GM12878 (cell line): ENCODE data around the gene MAGI3. TPM values are rescaled to one million over a fixed set of nuclear protein-coding genes. Genes with fewer than 3 reads are reported as not detected.

Experiments
- ATAC-seq: fragments of 200-7000 bp; cut with Tn5 transposase; 3 replicates; pipeline ENCODE4 v1.9.1; 2020; ENCODE audit warnings: mild to moderate bottlenecking, moderate library complexity
- BruUV-seq: library from RNA; stranded (reverse); fragments of 400-500 nt; replicated peaks from 2 replicates; lab custom pipeline; 2021; lab: Mats Ljungman, UMichigan
- CTCF ChIA-PET: fragments of 300-600 bp; sonication (Branson Sonifier 250); formaldehyde crosslinking; extraction: SDS; loops from one replicate; lab custom pipeline; 2021; ENCODE audit warnings: inconsistent platforms; lab: Yijun Ruan, JAX
- POLR2A ChIA-PET: fragments of 350-600 bp; formaldehyde crosslinking; extraction: SDS; loops from one replicate; lab custom pipeline; 2021; ENCODE audit warnings: inconsistent platforms; lab: Charles Lee
- RAD21 ChIA-PET: fragments of 300-600 bp; sonication (Branson Sonifier 250); formaldehyde crosslinking; loops from one replicate; lab custom pipeline; 2023; ENCODE audit warnings: antibody characterized with exemption; ENCODE audit not compliant: unreplicated experiment; lab: Charles Lee
- SMC1A ChIA-PET: fragments of 300-600 bp; sonication (Branson Sonifier 250); formaldehyde crosslinking; loops from one replicate; lab custom pipeline; 2023; ENCODE audit not compliant: unreplicated experiment, uncharacterized antibody; lab: Charles Lee
- DNase-seq: peaks from one replicate; pipeline ENCODE4 v3.0.0-alpha.2; 2011; ENCODE audit warnings: low read depth, low spot score
- FAIRE-seq: peaks from 3 replicates; lab custom pipeline; 2011; peaks lifted over from hg19 to GRCh38; lab: Jason Lieb, UNC
- H2AFZ ChIP-seq: 2 replicates; pipeline ENCODE4 v1.6.0; 2011; ENCODE audit warnings: low read depth, low read length, control low read depth; ENCODE audit not compliant: control insufficient read depth
- H3K27ac ChIP-seq: 2 replicates; pipeline ENCODE4 v1.5.1; 2011; ENCODE audit warnings: control low read depth; ENCODE audit not compliant: control insufficient read depth, insufficient read depth
- H3K27me3 ChIP-seq, 2 experiments: replicated peaks in 1 of 2; 2 replicates each; pipeline versions ENCODE4 v1.6.0 to v1.6.1; 2011; ENCODE audit warnings: low read length in 1 of 2; ENCODE audit not compliant: control insufficient read depth in 2 of 2, insufficient read depth in 2 of 2
- H3K36me3 ChIP-seq, 2 experiments: 2 replicates each; pipeline ENCODE4 v1.5.1; 2011; ENCODE audit warnings: low read length in 1 of 2; ENCODE audit not compliant: control insufficient read depth in 2 of 2, insufficient read depth in 2 of 2
- H3K4me1 ChIP-seq: 2 replicates; pipeline ENCODE4 v1.6.1; 2011; ENCODE audit warnings: mild to moderate bottlenecking, low read length, moderate library complexity, mixed read lengths; ENCODE audit not compliant: control insufficient read depth, insufficient read depth
- H3K4me2 ChIP-seq: 2 replicates; pipeline ENCODE4 v1.6.0; 2011; ENCODE audit warnings: control low read depth; ENCODE audit not compliant: control insufficient read depth, insufficient read depth
- H3K4me3 ChIP-seq: fragments of 200-600 bp; sonication (generic); 2 replicates; pipeline ENCODE4 v1.5.1; 2016
- H3K79me2 ChIP-seq: 2 replicates; pipeline ENCODE4 v1.6.0; 2011; ENCODE audit warnings: low read length; ENCODE audit not compliant: control insufficient read depth, insufficient read depth
- H3K9ac ChIP-seq: 2 replicates; pipeline ENCODE4 v1.8.0; 2011; ENCODE audit warnings: low read length, control low read depth, mixed read lengths; ENCODE audit not compliant: control insufficient read depth, insufficient read depth
- H3K9me3 ChIP-seq: replicated peaks from 3 replicates; pipeline ENCODE4 v1.5.1; 2011; ENCODE audit warnings: mild to moderate bottlenecking, low read length; ENCODE audit not compliant: control insufficient read depth, insufficient read depth
- H4K20me1 ChIP-seq: 2 replicates; pipeline ENCODE4 v1.6.0; 2011; ENCODE audit not compliant: control insufficient read depth, insufficient read depth
- ASH2L ChIP-seq: fragments of 300-600, 200-600 bp; sonication (generic); IDR thresholded peaks from 2 replicates; pipeline ENCODE4 v1.6.1; 2017; ENCODE audit warnings: low read depth, mild to moderate bottlenecking, borderline replicate concordance
- BRCA1 ChIP-seq: IDR thresholded peaks from 2 replicates; pipeline ENCODE4 v1.6.1; 2011; ENCODE audit warnings: low read depth, low read length, improper control_type of control experiment
- FOS ChIP-seq: IDR thresholded peaks from 3 replicates; pipeline ENCODE4 v1.6.1; 2011; ENCODE audit warnings: borderline replicate concordance; ENCODE audit not compliant: insufficient read length; ENCODE audit errors: extremely low read depth
- LARP7 ChIP-seq: fragments of 450-650 bp; IDR thresholded peaks from 2 replicates; pipeline ENCODE4 v1.6.1; 2017; ENCODE audit warnings: mild to moderate bottlenecking
- MAX ChIP-seq: IDR thresholded peaks from 2 replicates; pipeline ENCODE4 v1.6.1; 2012; ENCODE audit warnings: low read depth, low read length, improper control_type of control experiment
- NFYB ChIP-seq: IDR thresholded peaks from 2 replicates; pipeline ENCODE4 v1.6.1; 2011; ENCODE audit warnings: low read depth, mild to moderate bottlenecking, low read length, improper control_type of control experiment, moderate library complexity; ENCODE audit not compliant: insufficient read depth
- NR2C2 ChIP-seq: IDR thresholded peaks from 2 replicates; pipeline ENCODE4 v1.6.1; 2011; ENCODE audit warnings: borderline replicate concordance, low read depth; ENCODE audit not compliant: control insufficient read depth, insufficient read length
- PAX8 ChIP-seq: fragments of 450-650 bp; IDR thresholded peaks from 2 replicates; pipeline ENCODE4 v1.6.1; 2017; ENCODE audit warnings: mild to moderate bottlenecking, moderate library complexity
- RB1 ChIP-seq: fragments of 450-650 bp; formaldehyde crosslinking; IDR thresholded peaks from 2 replicates; pipeline ENCODE4 v1.6.1; 2017; ENCODE audit warnings: mild to moderate bottlenecking, borderline replicate concordance
- RBBP5 ChIP-seq: fragments of 200-600 bp; sonication (generic); conservative IDR thresholded peaks from 2 replicates; pipeline ENCODE4 v1.6.1; 2016
- SMC3 ChIP-seq: IDR thresholded peaks from 2 replicates; pipeline ENCODE4 v1.6.1; 2011; ENCODE audit warnings: low read length, improper control_type of control experiment, borderline replicate concordance
- SPI1 ChIP-seq: IDR thresholded peaks from 2 replicates; pipeline ENCODE4 v1.6.1; 2011; ENCODE audit warnings: low read depth, mild to moderate bottlenecking, low read length, moderate library complexity, borderline replicate concordance; ENCODE audit not compliant: insufficient read depth
- STAT1 ChIP-seq: fragments of 450-650 bp; conservative IDR thresholded peaks from 2 replicates; pipeline ENCODE4 v1.6.1; 2014; ENCODE audit warnings: antibody characterized with exemption, mild to moderate bottlenecking
- ZBTB33 ChIP-seq: fragments of 450-650 bp; IDR thresholded peaks from 2 replicates; pipeline ENCODE4 v1.6.1; 2017; ENCODE audit warnings: mild to moderate bottlenecking
- in situ Hi-C: fragments of 300-500 bp; cut with MboI; formaldehyde crosslinking; loops from 9 replicates; pipeline ENCODE4 v1.14.3; 2018; ENCODE audit warnings: mixed read lengths
- intact Hi-C: fragments of 100-400 bp; cut with micrococcal nuclease; formaldehyde crosslinking; loops from one replicate; pipeline ENCODE4 v1.14.2; 2022; ENCODE audit not compliant: unreplicated experiment
- polyA plus RNA-seq, 11 experiments: library from polyadenylated mRNA; depleted of rRNA in 4 of 11; unstranded in 6 of 11; stranded (reverse) in 5 of 11; fragments of >200 nt; fragmentation: Nextera tagmentation in 4 of 11; fragmentation: Illumina TruSeq in 1 of 11; extraction: Ambion mirVana in 4 of 11; extraction: Trizol in 1 of 11; gene quantifications; 1 replicate in 1 of 11; 2 replicates in 10 of 11; pipeline versions ENCODE4 v1.2.1 to v1.2.3, GENCODE V29; 2011 to 2016; ENCODE audit warnings: inconsistent platforms in 2 of 11, missing spikeins in 2 of 11, low read depth in 1 of 11
- total RNA-seq, 4 experiments: library from RNA; depleted of rRNA in 3 of 4; stranded (reverse); fragments of >200 nt in 3 of 4; fragmentation: Illumina TruSeq in 1 of 4; extraction: Trizol in 1 of 4; gene quantifications; 2 replicates each; pipeline versions ENCODE4 v1.2.1 to v1.2.3, GENCODE V29; 2013 to 2021

Gene MAGI3
- total and polyA plus RNA-seq, 10 of the 15 experiments (the other 5 are each of a cell fraction or from before 2014, with no cell fraction given), result 0.17 to 0.65 (median 0.32) TPM

GRCh38 chr1:113505357-113505756, 115.0 kb downstream of the MAGI3 start (continued):
- TF ChIP-seq BRCA1, result no peak

DNA sequence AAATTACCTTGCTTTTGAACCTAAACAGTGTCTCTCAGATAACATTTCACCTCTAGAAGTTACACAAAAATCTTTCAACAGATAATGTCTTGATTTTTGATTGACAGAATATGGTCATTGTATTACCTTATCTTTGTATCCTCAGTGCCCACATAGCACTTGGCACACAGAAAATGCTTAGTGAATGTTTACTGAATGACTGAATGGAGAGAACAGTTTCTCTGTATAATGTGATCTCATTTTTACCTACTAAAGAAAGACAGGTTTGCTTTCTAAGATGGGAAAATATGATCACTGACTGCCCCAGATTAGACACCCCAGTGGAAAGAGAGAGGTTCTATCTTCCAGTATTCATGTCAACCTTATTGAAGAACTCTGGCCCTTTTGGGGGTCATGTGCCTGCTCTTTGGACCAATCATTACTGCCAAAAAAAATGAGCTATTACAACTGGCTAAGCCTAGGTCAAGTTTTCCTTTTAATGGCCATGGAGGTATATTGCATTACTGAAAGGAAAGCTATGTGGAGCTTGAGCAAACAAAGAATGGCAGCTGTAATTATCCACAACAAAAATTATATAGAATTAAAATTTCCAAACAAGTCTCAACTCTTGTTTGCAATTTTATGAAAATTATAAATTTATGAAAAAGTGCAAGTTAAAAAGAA, 117.4 kb downstream of the MAGI3 start:
- Histone ChIP-seq H3K4me2 (no peak overlapping the region), H3K27me3 (no peaks in the 10 kb centered on the region), H4K20me1 (no peaks in the 10 kb centered on the region), H3K27ac (no peak overlapping the region), H2AFZ (no peak overlapping the region), H3K9ac (no peak overlapping the region)
- BruUV-seq, result no TSS peak
- RAD21 ChIA-PET, result interaction anchor here (0.7 kb wide), 1 partner anchor 13 kb away, joined by 3 read pairs; no protein-coding TSS in a partner anchor
- POLR2A ChIA-PET, result no interaction called here
- TF ChIP-seq RBBP5, result no peak
- no peak for TF ChIP-seq NR2C2
- no peak for TF ChIP-seq SPI1
- TF ChIP-seq SMC3, result no peak
- TF ChIP-seq ZBTB33, result no peak
- no peak for TF ChIP-seq ASH2L
- no peak for TF ChIP-seq PAX8
- no peak for TF ChIP-seq LARP7
- no peak for TF ChIP-seq NFYB
- no peak for TF ChIP-seq BRCA1
- no peak for TF ChIP-seq RB1
- no peak for TF ChIP-seq MAX
- no peak for TF ChIP-seq STAT1
- TF ChIP-seq FOS, result no peak
- TF ChIP-seq, all 136 proteins: peak for 0
- H3K4me3 ChIP-seq, result no peak overlapping the region
- DNase-seq (no peak), FAIRE-seq (no peak), ATAC-seq (no peak)
- ChIA-PET CTCF (no interaction called here), SMC1A (interaction anchor here (1.1 to 1.6 kb wide), 2 partner anchors 11 to 15 kb away, joined by 4 to 6 read pairs; no protein-coding TSS in a partner anchor)
- intact Hi-C loops, result no loop called here
- H3K79me2 ChIP-seq, result no peaks in the 10 kb centered on the region
- no peaks in the 10 kb centered on the region for H3K36me3 ChIP-seq
- peaks cover 1% of the 10 kb centered on the region; the same call in 1 of the 3 replicates for H3K9me3 ChIP-seq
- in situ Hi-C loops, result no loop called here
- H3K4me1 ChIP-seq, result no peaks in the 10 kb centered on the region
